GM18868 (cell line): ENCODE measurements around the gene ZNF57.
"Not testable (repeated sequence)": the region's sequence is repeated elsewhere in the genome, so short reads cannot be mapped to it uniquely, and the experiment has no call there.

Experiments used
- ATAC-seq: cut with Tn5 transposase; IDR thresholded peaks from one replicate; pipeline ENCODE4 v1.9.1; 2021; ENCODE audit warnings: mild to moderate bottlenecking, moderate library complexity; ENCODE audit not compliant: unreplicated experiment

ZNF57 gene

GRCh38 chr19:2890531-2890930 lies 10.2 kb upstream of the ZNF57 start:
- ATAC-seq: not testable (repeated sequence)

GRCh38 chr19:2896694-2897093 lies 4.0 kb upstream of the ZNF57 start:
- no peak for ATAC-seq

- no peak for ATAC-seq
These were observed 2.0 kb downstream of the ZNF57 start for GRCh38 chr19:2902590-2903218.

- ATAC-seq: not testable (repeated sequence)
These were observed 2.6 kb downstream of the ZNF57 start for GRCh38 chr19:2903326-2903725.

GRCh38 chr19:2905918-2906519 lies 5.3 kb downstream of the ZNF57 start:
- ATAC-seq: no peak

GRCh38 chr19:2906631-2907195 lies 6.0 kb downstream of the ZNF57 start:
- no peak for ATAC-seq

- no peak for ATAC-seq
These were observed 11.6 kb downstream of the ZNF57 start for GRCh38 chr19:2912306-2912705.

- ATAC-seq: no peak
These were observed 16.8 kb downstream of the ZNF57 start for GRCh38 chr19:2917275-2918184.

GRCh38 chr19:2922987-2923386 lies 22.3 kb downstream of the ZNF57 start:
- ATAC-seq: no peak

- ATAC-seq: no peak
These were observed 22.8 kb downstream of the ZNF57 start for GRCh38 chr19:2923510-2923909.

GRCh38 chr19:2926341-2927031 lies 25.8 kb downstream of the ZNF57 start:
- no peak for ATAC-seq

- ATAC-seq: no peak
These were observed 26.3 kb downstream of the ZNF57 start for GRCh38 chr19:2927032-2927430.

- no peak for ATAC-seq
These were observed 32.8 kb downstream of the ZNF57 start for GRCh38 chr19:2933490-2933910.

GRCh38 chr19:2935863-2936262 lies 35.1 kb downstream of the ZNF57 start:
- ATAC-seq: not testable (repeated sequence)

- ATAC-seq: no peak
These were observed 42.4 kb downstream of the ZNF57 start for GRCh38 chr19:2942928-2943640.

- ATAC-seq: no peak
These were observed 43.7 kb downstream of the ZNF57 start for GRCh38 chr19:2944403-2944774.

GRCh38 chr19:2944775-2945574 lies 44.2 kb downstream of the ZNF57 start, which contains the start of gene ZNF77:
Gene ZNF77 (minus strand): TSS chr19:2944971. CDS start chr19:2944840, 131 bp downstream.
- peak; percentile 93 for ATAC-seq

- no peak for ATAC-seq
These were observed 45.0 kb downstream of the ZNF57 start for GRCh38 chr19:2945575-2946184.

- peak; percentile 7 for ATAC-seq
These were observed 49.2 kb downstream of the ZNF57 start for GRCh38 chr19:2949939-2950285.
